NCI-H2227 treated with DMSO at 0.1 percent for 48 hours (cell line): ENCODE measurements around the gene GABPB1.

Experiments
- DNase-seq: peaks from one replicate; lab custom pipeline; 2025; lab: John Stamatoyannopoulos, UW

Gene GABPB1

DNA sequence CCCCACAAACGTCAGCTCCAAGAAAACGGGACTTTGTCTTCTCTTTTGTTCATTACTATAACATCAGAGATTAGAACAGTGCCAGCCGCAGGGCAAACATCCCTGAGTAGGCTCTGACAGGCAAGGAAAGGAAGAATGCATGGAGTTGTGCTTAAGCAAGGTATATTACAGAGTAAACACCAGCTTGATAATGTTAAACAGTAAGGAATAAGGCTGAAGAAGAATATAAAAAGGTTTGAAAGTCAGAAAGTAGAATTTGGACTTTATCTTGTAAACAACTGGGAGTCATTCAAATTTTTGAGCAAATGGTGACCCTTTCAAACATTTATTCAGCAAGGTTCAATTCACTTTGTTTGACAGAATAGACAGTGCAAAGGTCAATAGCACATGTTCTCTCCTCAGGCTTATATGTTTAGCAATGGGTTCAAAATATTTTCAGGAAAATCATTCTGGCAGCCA lies 11.0 kb downstream of the GABPB1 start:
- no peak for DNase-seq

DNA sequence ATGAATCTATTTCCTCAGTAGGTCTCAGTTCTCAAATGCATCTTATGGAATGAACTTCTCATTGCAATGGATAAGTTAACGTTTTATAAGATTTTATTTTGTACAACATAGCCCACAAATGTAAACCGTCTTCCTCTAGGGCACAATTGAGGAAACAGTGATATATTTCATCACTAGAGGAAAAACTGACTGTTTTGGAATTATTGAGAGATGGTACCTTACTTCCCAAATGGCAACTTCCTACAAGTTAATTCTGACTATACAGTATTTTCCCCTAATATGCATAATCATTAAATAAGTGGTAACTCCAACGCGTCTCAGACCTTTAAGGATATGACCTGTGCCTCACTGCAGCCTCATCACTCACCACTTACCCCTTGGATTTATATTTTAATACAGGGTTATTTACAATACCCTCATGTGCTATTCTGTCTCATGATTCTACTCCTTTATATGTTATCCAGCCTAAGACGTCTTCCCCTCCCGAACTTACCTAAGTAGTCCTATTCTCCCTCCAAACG lies 13.3 kb downstream of the GABPB1 start:
- no peak for DNase-seq

DNA sequence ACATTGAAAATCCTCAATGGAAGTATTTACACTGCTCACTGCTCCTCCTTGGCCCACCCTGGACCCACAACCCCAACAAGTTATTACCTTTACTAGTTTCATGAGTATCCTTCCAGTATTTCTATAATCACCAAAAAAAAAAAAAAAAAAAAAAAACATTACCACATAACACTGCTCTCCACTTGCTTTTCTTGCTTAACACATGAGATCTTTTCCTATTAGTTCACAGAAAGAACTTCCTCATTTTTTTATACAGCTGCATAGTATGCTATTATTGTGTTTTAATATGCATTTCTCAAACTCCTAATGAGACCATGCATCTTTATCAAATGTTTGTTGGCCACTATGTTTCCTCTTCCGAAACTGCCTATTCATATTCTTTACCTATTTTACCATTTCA lies 14.6 kb downstream of the GABPB1 start:
- no peak for DNase-seq

DNA sequence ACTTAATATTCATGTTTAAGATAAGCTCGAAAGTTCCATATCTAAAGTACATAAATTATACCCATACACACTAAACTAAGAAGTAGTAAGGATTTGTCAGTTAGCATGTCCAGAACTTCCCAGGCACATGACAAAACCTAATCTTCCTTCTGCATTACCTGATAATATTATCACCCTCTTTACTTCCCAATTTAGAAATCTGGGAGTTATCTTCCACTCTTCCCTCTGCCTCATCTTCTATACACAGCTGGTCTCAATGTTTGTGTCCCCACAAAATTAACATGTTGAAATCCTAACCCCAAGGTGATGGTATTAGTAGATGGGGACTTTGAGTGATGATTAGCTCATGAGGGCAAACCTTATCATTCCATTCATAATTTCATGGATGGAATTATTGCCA lies 15.3 kb downstream of the GABPB1 start:
- DNase-seq: no peak

DNA sequence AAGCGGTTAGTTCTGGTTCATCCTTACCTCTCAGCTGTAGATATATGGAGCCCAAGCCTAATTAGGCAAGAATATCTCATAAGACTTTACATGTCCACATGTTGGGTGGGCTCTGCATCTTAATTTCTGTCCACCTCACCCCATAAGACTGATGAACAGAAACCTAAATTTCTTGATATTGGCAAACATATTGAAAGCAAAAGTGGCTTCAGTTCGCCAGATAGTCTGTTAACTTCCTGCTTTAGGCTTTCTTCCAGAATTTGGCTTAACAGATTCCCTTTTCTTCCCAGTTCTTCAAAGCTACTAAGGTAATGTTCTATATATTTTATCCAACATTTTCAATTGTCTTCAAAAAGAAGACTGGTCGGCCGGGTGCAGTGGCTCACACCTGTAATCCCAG lies 19.7 kb downstream of the GABPB1 start:
- no peak for DNase-seq

DNA sequence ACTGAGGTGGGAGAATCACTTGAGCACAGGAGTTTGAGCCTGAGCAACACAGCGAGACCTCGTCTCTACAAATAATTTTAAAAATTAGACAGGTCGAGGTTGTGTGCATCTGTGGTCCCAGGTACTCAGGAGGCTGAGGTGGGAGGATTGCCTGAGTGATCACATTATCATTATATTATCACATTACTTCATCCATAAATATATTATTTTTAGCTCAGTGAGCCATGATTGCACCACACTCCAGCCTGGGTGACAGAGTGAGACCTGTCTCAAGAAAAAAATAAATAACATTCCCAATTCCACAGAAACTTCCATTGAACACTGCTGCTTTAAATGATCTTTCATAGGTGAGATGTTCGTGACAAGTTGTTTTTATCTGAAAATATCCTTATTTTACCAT lies 21.8 kb downstream of the GABPB1 start:
- DNase-seq: no peak

DNA sequence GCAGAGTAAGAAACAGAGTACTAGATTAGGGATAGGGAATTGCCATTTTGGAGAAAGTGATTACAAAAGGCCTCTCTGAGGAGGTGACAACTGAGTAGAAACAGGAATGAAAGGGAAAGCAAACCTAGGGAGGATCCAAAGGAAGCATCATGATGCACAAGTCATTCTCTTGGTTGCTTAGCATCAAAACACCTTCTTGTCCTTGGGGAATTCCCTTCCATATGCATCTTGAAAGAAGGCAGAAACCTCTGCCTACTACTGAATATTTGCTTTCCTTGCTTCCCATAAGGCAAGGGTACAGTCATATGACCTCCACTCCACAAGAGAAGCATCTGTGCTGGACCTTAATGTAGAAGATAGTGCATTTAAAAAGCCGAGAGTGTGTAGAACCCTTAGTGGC lies 24.1 kb downstream of the GABPB1 start:
- no peak for DNase-seq

DNA sequence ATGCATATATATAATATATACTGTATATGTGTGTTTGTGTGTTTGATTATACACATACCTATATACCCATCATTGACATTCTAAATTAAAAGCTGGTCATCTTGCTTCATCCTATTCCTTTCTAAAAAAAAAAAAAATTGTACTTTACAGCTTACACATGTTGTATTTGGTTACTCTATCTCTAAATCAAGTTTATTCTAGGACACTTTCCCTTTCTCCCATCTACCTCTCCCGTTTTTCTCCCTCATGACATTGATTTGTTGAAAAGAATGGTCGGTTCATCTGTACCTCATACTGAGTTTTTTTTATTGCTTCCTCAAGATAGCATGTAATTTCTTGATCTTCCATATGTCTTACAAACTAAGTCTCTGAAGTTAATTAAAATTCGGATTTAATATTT lies 26.9 kb downstream of the GABPB1 start:
- DNase-seq: no peak

DNA sequence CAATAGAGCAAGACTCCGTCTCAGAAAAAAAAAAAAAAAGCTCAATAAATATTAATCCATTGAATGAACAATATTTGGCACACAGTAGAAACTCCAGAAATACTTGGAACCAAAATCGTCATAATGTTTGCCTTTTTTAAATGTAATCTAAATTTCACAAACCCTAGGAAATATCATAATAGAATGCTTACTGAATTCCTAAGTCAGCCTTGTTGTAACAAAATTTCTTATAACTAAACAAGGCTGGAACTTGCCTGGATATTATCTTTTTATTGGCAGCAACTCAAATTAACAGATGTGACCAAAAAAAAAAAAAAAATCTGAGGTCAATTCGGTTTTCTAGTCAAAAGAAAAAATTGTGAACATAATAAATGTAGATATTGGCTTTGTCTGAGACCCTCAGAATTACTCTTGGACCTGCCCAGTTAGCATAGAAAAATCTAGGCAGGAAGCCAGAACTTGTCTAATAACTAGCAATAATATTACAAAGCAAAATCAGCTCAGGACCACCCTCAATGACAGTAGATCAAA lies 33.3 kb downstream of the GABPB1 start:
- no peak for DNase-seq

DNA sequence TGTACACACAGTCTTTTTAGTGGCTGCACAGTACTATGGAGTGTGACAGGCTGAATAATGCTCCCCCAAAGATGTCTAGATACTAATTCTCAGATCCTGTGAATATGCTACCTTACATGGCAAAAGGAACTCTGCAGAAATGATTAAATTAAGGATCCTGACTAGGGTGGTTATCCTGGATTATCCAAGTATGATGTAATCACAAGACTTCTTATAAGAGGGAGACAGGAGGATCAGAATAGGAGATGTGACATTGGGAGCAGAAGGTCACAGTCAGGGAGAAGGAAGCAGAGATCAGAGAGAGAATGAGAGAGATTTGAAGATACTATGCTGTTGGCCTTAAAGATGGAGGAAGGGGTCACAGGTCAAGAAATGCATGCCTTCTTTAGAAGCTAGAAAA lies 34.5 kb downstream of the GABPB1 start:
- no peak for DNase-seq

DNA sequence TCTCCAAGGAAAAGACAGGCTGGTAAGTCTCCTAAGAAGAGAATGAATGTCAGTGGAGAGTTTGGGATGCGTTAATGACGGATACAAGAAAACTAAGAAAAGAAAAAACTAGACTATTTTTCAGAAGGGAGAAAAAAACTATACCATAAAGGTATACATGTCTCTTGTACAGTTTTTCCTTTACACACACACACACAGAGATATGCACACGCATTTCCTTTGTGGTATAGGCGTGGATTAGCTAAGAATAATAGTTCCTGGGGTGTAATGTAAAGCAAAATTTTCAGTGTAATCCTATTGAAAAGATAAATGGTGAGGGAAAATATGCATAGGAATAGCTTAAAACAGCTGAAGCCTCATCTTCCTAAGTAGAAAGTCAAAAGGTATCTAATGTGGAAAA lies 36.3 kb downstream of the GABPB1 start:
- DNase-seq: no peak

DNA sequence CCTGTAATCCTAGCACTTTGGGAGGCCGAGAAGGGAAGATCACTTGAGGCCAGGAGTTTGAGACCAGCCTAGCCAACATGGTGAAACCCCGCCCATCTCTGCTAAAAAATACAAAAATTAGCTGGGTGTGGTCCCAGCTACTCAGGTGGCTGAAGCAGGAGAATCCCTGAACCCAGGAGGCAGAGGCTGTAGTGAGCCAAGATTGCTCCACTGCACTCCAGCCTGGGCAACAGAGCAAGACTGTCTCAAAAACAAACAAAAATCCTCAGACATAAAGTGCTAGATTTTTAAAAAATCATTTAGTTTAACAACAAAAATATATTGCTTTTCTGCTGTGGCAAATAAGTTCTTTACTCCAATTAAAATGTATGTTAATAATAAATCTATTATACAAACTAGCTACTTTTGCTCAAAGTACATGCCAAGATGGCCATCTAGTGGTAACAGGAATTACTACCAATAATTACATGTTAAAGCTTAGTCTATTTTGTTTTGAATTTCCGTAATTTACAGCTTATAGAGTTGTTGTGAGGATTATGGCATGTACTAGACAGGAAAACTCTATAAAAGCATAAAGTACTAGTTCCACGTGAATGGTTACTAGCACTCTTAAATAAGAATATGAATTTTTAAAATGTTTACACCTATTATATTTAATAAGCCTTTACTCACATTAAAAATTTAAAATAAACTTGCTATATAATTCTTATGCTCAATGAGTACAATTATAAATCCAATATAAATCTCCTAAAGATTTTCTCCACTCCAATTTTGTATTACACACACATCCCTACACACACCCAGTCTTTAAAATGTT lies 39.0 kb downstream of the GABPB1 start:
- DNase-seq: peak; percentile 3

DNA sequence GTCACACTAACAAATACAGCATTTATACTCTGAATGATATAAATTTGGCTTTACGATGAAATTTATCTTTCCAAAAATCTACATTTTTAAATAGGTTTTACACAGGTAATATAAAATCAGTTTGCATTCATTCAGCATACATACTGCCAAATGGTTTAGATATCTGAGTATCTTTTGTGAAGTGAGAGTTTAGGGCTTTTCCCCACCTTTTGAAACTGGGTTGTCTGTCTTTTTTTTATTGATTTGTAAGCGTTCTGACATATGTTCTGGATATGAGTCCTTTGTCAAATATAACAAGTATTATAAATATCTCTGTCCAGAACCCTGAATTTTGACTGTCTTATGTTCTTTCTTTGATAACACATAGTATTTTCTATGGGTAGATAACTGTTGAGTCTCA lies 42.4 kb downstream of the GABPB1 start:
- DNase-seq: no peak

DNA sequence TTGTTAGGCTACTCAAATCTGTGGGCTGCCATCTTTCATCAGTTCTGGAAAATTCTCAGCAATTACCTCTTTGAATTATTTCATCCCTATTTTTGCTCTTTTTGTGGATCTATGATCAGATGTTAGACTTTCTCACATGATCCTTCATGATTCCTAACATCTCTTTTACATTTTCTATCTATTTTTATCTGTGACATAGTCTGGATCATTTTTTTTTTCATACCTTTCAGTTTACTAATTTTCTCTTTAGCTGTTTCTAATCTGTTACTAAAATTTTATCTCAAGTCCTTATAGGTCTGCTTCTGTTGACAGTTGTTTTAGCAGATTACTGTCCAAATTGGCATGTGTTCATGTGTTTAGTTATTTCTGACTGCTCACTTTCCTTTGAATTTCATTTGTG lies 47.2 kb downstream of the GABPB1 start:
- no peak for DNase-seq

DNA sequence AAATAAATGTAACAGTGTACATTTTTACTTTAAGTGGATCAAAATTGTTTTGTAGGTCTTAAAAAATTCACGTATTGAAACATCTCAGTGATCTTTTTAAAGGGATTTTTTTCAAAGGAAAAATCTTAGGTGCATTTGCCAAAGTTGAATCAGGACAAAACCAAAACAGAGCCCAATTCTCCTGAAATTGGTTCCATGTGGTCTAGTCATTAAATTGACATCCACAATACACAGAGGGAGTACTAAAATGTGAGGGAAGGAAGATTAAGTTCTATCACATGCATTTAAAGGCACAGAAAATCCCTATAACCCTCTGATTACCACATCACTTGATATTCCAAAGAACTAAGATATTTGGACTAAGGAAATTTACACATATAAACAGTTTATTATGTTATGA lies 50.2 kb downstream of the GABPB1 start:
- DNase-seq: no peak

DNA sequence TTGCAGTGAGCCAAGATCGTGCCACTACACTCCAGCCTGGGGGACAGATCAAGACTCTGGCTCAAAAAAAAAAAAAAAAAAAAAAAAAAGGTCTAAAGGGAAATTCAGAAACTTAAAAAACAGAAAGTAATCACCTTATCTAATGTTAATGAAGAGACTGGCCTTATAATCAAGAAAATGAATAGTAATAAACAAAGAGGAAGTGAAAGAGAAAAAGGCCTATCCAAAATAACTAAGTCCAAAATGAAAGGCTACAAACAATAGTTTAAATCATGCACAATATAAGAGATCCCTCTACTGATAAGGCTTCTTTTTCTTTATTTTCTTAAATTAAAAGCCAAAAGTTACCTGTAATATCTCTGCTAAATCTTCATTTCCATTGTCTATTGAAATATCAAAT lies 52.4 kb downstream of the GABPB1 start:
- no peak for DNase-seq

DNA sequence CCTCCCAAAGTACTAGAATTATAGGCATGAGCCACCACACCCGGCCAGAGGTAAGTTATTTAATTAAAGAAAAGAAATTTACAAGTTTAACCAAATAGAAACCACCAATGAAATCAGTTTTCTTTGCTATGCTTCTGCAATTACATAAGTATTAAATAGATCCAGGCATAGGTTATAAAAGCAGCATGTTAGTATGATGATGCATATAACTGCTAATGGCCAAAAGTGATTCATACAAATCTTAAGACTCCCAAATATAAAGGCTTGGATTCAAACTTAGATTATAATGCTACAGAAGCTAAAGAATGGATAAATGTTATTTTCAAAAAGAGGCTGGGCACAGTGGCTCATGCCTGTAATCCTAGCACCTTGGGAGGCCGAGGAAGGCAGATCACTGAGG lies 56.7 kb downstream of the GABPB1 start:
- DNase-seq: no peak

DNA sequence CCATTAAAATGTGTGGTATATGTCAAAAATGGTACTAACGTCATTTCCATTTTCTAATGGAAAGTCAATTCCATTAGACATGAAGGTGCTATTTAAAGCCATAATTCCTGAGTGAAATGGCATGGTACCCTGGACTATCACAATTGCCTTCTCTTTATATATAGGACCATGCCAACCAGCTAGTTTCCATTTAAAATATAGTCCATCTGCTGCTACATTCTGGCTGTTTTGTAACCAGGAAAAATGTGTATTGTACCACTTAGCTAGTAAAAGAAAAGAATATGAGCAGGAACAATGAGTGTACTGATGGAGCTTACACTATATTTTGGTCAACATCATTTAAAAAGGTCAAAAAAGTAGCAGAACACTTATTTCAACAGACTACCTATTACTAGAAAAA lies 59.0 kb downstream of the GABPB1 start:
- no peak for DNase-seq

DNA sequence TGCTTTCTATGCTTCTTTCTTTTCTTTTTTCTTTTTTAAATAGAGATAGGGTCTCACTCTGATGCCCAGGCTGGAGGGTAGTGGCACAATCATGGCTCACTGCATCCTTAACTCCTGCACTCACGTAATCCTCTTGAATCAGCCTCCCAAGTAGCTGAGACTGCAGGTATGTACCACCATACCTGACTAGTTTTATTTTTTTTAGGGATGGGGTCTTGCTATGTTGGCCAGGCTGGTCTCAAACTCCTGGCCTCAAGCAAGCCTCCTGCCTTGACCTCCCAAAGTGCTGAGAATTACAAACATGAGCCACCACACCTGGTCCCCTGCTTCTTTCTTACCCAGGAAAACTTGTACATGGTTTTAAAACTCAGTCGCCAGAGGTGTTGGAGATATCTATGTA lies 65.2 kb downstream of the GABPB1 start:
- no peak for DNase-seq

DNA sequence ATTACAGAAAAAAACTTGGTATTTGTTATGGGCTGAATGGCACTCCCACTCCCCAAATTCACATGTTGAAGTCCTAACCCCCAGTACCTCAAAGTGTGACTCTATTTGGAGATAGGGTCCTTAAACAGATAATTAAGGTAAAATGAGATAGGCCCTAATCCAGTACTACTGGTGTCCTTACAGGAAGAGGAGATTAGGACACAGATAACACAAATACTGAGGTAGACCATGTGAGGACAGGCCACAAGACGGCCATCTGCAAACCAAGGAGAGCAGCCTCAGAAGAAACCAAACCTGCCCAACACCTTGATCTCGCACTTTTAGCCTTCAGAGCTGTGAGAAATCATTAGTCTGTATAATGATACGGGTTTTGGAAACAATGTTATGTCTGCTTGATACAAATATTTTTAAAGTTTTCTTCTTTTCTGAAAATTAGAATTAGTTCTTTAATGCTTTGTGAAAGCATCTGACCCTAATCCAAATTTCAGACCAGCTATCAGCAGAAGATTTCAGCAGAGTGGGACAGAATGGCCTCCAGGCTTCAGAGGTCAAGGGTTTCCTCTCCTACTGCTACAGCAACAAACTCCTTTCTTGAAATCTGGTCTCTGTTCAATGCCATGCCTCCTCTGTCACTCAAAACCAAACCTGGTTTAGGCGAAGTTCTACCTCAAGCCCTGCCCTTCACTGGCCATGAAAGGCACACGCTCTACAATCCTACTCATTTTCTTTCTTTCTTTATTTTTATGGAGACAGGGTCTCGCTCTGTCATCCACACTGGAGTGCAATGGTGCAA lies 67.5 kb downstream of the GABPB1 start:
- DNase-seq: no peak

DNA sequence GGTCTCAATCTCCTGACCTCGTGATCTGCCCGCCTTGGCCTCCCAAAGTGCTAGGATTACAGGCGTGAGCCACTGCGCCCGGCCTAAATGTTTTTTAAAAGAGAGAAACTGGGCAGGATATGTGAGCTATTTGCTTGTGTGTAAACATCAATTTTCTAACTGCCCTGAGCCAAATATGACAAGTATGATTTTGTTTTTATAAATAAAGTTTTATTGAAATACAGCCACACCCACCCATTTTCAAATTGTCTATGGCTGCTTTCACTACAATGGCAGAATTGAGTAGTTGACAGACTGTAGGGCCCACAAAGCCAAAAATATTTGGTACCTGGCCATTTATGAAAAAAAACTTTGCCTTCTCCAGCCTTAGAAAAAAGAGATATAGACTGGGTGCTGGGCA lies 73.6 kb downstream of the GABPB1 start:
- no peak for DNase-seq

DNA sequence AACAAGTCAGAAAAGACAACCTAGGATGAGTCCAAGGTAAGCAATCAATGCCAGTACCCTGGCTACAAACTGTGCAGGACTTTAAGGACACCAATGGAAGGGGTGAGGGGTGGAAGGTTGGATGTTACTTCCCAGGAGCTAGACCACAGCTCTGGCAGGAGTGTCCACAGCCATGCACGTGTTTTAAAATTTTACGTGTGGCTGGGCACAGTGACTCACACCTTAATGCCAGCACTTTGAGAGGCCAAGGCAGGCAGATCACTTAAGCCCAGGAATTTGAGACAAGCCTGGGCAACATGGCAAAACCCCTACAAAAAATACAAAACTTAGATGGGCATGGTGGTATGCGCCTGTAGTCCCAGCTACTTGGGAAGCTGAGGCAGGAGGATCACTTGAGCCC lies 74.7 kb downstream of the GABPB1 start:
- DNase-seq: no peak

DNA sequence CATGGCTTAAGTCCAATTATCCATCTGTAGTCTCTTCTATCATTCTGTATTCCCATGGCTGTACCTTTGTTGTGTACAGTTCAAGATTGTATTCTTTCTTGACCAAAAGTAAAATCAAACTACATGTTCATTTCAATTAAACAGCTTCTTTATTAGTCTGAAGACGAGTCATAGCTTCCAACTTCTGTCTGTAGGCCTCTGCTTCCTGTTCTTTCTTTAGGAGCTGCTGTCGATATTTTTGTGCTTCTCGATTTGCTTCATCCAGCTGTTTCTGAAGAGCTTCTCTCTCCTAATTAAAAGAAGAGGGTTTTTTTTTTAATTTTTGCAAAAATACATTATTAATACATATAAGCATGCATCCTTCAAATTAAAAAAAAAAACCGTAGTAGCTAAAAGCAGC lies 76.5 kb downstream of the GABPB1 start:
- DNase-seq: no peak
